ENCODE data around the gene MON1B.
"Not testable (repeated sequence)": the region's sequence is repeated elsewhere in the genome, so short reads cannot be mapped to it uniquely, and the experiment has no call there.

The MON1B gene

DNA sequence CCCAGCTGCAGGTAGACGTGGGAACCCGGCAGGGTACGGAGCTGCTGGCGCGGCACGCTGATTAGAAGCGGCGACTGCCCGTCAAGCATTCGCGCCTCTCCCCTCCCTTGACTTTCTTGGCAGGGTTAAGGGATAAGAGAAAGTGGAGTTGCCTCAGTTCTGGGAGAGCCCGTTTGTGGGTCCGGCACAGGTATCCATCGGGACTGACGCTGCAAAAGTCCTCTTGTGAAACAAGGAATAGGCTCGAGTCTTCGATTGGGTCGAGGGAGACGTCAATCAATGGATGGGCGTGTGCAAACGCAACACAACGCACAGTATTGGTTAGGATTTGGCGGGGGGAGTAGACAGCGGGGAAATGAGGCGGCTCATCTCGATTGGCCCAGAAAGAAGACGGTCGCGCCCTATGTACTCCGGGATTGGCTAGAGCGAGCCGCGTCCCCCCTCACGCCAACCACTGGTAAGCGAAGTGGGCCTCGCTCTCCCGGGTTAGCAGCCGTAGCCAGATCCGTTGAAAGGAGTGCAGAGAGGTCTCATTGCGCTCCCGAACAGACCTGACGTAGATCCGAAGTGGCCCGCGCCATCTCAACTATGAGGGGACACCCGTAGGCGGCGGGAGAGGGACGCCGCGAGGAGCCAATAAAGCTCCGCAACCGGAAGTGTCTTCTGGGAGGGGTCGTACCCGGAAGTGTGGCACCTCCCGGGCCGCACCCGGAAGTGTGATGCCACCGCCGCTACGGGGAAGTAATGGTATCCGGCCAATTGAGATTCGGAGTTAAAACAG is at the start of gene MON1B:
Gene MON1B, plus strand, starts transcription at position 713 of the 781 bp plus-strand sequence. CDS start 296 bp downstream, outside the sequence.
- in situ Hi-C loops (cut with MboI; ENCODE audit: low sequenced_read_pairs, unreplicated experiment), result loop anchor here (25.0 kb wide), 1 partner anchor 1728 kb away; the partner anchor contains the start of gene TMEM170A

DNA sequence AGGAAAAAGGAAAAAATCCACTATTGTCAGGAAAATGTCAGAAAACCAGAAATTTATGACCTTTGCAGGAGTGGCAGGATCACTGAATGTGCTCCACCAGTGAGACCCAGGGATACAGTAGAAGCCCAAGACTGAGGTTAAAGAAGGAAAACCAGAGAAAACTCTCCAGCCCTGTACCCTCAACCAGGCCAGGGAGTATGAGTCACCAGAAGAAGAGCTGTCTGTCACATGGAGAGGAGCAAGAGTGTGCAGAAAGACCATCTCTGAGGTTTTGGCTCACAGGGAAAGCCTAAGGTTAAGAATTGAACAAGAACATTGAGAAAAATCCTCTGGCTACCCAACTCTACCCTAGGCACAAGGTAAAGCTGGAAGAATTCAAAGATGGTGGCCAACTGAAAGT is 47.6 kb upstream of the MON1B start:
- in situ Hi-C loops (cut with MboI; ENCODE audit: low sequenced_read_pairs, unreplicated experiment), result no loop called here

More for the DNA sequence above, at the start of gene MON1B:
- TF ChIP-seq, protein P1, sequence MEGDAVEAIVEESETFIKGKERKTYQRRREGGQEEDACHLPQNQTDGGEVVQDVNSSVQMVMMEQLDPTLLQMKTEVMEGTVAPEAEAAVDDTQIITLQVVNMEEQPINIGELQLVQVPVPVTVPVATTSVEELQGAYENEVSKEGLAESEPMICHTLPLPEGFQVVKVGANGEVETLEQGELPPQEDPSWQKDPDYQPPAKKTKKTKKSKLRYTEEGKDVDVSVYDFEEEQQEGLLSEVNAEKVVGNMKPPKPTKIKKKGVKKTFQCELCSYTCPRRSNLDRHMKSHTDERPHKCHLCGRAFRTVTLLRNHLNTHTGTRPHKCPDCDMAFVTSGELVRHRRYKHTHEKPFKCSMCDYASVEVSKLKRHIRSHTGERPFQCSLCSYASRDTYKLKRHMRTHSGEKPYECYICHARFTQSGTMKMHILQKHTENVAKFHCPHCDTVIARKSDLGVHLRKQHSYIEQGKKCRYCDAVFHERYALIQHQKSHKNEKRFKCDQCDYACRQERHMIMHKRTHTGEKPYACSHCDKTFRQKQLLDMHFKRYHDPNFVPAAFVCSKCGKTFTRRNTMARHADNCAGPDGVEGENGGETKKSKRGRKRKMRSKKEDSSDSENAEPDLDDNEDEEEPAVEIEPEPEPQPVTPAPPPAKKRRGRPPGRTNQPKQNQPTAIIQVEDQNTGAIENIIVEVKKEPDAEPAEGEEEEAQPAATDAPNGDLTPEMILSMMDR (IDR thresholded peaks at IDR 0.05; ENCODE audit: borderline replicate concordance, control extremely low read depth, extremely low read depth, insufficient read depth, missing control alignments), result no peak
- DNase-seq (ENCODE audit: low spot score), result peak; percentile 96

DNA sequence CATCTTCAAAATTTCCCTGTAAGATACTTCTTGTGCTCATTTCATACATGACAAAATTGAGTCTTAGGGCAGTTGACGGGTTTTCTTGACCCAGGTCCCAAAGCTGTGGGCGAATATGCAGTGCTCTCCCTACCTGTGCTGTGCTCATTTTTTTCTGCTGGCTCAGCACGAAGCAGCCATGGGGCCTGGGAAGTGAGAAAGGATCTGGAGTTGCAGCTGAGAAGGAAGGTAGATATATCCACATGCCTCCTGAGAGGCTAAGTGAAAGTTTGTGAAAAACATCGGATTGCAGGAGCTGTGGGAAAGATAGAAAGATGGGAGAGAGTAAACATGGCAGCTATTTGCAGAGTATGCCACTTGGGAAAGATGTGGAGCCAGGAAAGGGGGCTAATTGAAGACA is 42.9 kb upstream of the MON1B start:
- DNase-seq (ENCODE audit: low spot score), result no peak
- in situ Hi-C loops (cut with MboI; ENCODE audit: low sequenced_read_pairs, unreplicated experiment), result no loop called here
- TF ChIP-seq, protein P1 (IDR thresholded peaks at IDR 0.05; ENCODE audit: borderline replicate concordance, control extremely low read depth, extremely low read depth, insufficient read depth, missing control alignments), result no peak

More for the DNA sequence above, 47.6 kb upstream of the MON1B start:
- no peak for DNase-seq (ENCODE audit: low spot score)
- TF ChIP-seq, protein P1 (IDR thresholded peaks at IDR 0.05; ENCODE audit: borderline replicate concordance, control extremely low read depth, extremely low read depth, insufficient read depth, missing control alignments), result no peak

DNA sequence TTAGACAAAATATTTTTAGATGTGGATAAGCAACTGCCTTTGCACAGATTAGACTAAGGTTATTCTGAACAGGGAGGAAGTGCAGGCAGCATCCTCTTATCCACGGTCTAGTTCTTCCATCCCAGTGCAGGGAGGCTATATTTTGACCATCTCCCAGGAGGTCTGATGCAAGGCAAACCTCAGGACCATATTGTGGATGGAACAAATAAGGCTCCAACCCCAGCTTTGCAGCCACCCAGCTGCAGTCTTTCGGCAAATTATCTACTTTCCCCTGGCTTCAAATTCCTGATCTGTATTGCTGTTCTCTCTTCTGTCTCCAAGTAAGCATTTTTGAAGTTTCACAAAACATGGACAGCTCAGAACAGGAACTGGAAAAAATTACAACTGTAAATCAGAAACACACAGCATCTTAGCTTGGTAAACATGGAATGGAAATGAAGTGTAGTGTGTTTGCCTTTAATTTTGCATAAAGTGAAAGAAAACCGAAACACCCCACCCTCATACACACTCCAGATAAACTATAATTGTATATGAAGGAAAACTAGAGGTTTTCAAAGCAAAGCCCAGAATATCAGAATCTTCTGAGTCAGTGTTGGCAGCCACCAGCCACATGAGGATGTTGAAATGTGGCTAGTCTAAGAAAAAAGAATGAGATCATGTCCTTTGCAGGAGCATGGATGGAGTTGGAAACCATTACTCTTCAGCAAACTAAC is 33.5 kb upstream of the MON1B start:
- in situ Hi-C loops (cut with MboI; ENCODE audit: low sequenced_read_pairs, unreplicated experiment), result loop anchor here (25.0 kb wide), 2 partner anchors 495 to 1370 kb away; no protein-coding TSS in a partner anchor
- TF ChIP-seq, protein P1 (IDR thresholded peaks at IDR 0.05; ENCODE audit: borderline replicate concordance, control extremely low read depth, extremely low read depth, insufficient read depth, missing control alignments), result no peak
- no peak for DNase-seq (ENCODE audit: low spot score)

DNA sequence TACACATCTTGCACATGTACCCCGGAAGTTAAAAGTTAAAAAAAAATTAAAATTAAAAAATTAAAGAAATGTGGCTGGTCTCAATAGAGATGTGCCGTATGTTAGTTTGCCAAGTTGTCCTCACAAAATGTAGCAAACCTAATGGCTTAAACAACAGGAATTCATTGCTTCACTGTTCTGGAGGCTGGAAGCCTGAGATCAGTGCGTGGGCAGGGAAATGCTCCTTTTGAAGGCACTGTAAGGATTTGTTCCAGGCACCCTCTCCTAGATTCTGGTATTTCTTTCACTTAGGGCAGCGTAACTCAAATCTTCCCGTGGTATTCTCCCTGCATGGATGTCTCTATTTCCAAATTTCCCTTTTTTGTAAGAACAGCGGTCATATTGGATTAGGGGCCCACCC is 32.7 kb upstream of the MON1B start:
- no peak for DNase-seq (ENCODE audit: low spot score)
- in situ Hi-C loops (cut with MboI; ENCODE audit: low sequenced_read_pairs, unreplicated experiment), result loop anchor here (25.0 kb wide), 2 partner anchors 496 to 1371 kb away; no protein-coding TSS in a partner anchor
- TF ChIP-seq, protein P1 (IDR thresholded peaks at IDR 0.05; ENCODE audit: borderline replicate concordance, control extremely low read depth, extremely low read depth, insufficient read depth, missing control alignments), result no peak

DNA sequence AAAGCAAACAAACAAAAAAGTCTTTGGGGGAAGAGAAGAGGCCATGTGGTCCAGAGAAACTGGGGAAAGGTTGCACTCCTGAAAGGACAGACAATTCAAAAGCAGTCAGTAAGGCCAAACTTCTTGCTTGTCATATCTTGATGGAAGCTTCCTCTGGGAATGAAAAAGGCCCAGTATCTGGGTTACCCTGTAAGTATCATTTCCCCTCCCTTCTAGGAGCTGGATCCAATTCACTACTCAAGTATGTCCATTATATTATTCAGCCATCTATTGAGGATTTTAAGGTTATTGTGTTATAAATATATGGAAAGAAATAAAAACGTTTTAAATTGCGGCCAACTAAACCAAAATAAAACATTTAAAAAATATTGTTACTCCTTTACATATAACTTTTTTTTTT is 26.0 kb upstream of the MON1B start:
- TF ChIP-seq, protein P1 (IDR thresholded peaks at IDR 0.05; ENCODE audit: borderline replicate concordance, control extremely low read depth, extremely low read depth, insufficient read depth, missing control alignments), result no peak
- in situ Hi-C loops (cut with MboI; ENCODE audit: low sequenced_read_pairs, unreplicated experiment), result loop anchor here (25.0 kb wide), 2 partner anchors 503 to 1378 kb away; no protein-coding TSS in a partner anchor
- DNase-seq (ENCODE audit: low spot score), result no peak

DNA sequence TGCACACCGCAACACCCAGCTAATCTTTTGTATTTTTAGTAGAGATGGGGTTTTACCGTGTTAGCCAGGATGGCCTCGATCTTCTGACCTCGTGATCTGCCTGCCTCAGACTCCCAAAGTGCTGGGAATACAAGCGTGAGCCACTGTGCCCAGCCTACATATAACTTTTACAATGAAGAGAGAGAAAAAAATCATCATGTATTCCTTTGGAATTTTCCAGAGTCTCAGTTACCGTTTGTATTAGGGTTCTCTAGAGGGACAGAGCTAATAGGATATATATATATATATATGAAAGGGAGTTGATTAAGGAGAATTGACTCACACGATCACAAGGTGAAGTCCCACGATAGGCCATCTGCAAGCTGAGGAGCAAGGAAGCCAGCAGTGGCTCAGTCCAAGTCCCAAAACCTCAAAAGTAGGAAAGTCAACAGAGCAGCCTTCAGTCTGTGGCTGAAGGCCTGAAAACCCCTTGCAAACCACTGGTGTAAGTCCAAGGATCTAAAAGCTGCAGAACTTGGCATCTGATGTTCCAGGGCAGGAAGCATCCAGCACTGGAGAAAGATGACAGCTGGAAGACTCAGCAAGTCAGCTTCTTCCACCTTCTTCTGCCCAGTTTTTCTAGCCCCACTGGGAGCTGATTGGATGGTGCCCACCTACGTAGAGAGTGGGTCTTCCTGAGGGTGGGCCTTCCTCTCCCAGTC is 25.3 kb upstream of the MON1B start:
- not testable (repeated sequence) for DNase-seq (ENCODE audit: low spot score)
- in situ Hi-C loops (cut with MboI; ENCODE audit: low sequenced_read_pairs, unreplicated experiment), result loop anchor here (25.0 kb wide), 2 partner anchors 503 to 1378 kb away; no protein-coding TSS in a partner anchor

Measured in GM13976 (cell line).